BLaER1 (cell line): ENCODE measurements around the gene SEMA7A.
"Not testable (repeated sequence)": the region's sequence is repeated elsewhere in the genome, so short reads cannot be mapped to it uniquely, and the experiment has no call there.

Experiments
- H3K27ac ChIP-seq: shearing (Covaris generic); formaldehyde crosslinking; 2 replicates; pipeline ENCODE4 v1.8.1; 2022
- H3K27me3 ChIP-seq: shearing (Covaris generic); formaldehyde crosslinking; 2 replicates; pipeline ENCODE4 v1.8.1; 2022
- H3K36me3 ChIP-seq: shearing (Covaris generic); formaldehyde crosslinking; 2 replicates; pipeline ENCODE4 v1.8.1; 2022
- H3K4me1 ChIP-seq: shearing (Covaris generic); formaldehyde crosslinking; 2 replicates; pipeline ENCODE4 v1.8.1; 2022
- H3K4me2 ChIP-seq: shearing (Covaris generic); formaldehyde crosslinking; 2 replicates; pipeline ENCODE4 v1.8.1; 2022
- H3K4me3 ChIP-seq: shearing (Covaris generic); formaldehyde crosslinking; 2 replicates; pipeline ENCODE4 v1.8.1; 2022
- H3K9ac ChIP-seq: shearing (Covaris generic); formaldehyde crosslinking; 2 replicates; pipeline ENCODE4 v1.8.1; 2022
- H3K9me3 ChIP-seq: shearing (Covaris generic); formaldehyde crosslinking; 2 replicates; pipeline ENCODE4 v1.8.1; 2022
- H4K20me1 ChIP-seq: shearing (Covaris generic); formaldehyde crosslinking; 2 replicates; pipeline ENCODE4 v1.8.1; 2022
- Cebpa-rat ChIP-seq: shearing (Covaris generic); IDR thresholded peaks from 2 replicates; pipeline ENCODE4 v1.8.1; 2022

Gene SEMA7A

GRCh38 chr15:74433592-74434262, at the start of gene SEMA7A:
Gene SEMA7A (minus strand): TSS chr15:74433958. CDS start chr15:74433918, 40 bp downstream.
- H3K27me3 ChIP-seq, result peaks cover 34% of the 10 kb centered on the region
- H3K4me2 ChIP-seq, result peak within 1 kb of the TSS; percentile 99
- peak within 1 kb of the TSS; percentile 76 for H3K9ac ChIP-seq
- peaks cover 74% of the 10 kb centered on the region for H3K4me1 ChIP-seq
- H3K36me3 ChIP-seq, result no peaks in the 10 kb centered on the region
- H3K4me3 ChIP-seq, result peak within 1 kb of the TSS; percentile 78
- H4K20me1 ChIP-seq, result peaks cover 29% of the 10 kb centered on the region
- no peaks in the 10 kb centered on the region for H3K9me3 ChIP-seq
- H3K27ac ChIP-seq, result peak within 1 kb of the TSS; percentile 75
- no peak for TF ChIP-seq Cebpa-rat

GRCh38 chr15:74482661-74483060, 48.9 kb upstream of the SEMA7A start:
- Histone ChIP-seq H3K9ac (no peak overlapping the region), H3K27ac (no peak overlapping the region), H3K4me1 (no peaks in the 10 kb centered on the region), H3K9me3 (no peaks in the 10 kb centered on the region), H3K4me2 (no peak overlapping the region), H4K20me1 (no peaks in the 10 kb centered on the region), H3K36me3 (peaks cover 25% of the 10 kb centered on the region; the same call in 1 of the 2 replicates), H3K4me3 (no peak overlapping the region), H3K27me3 (no peaks in the 10 kb centered on the region)
- TF ChIP-seq Cebpa-rat, result no peak

- H3K9me3 ChIP-seq, H3K4me3 ChIP-seq, H3K4me2 ChIP-seq, H3K4me1 ChIP-seq, H3K27ac ChIP-seq, H4K20me1 ChIP-seq, H3K27me3 ChIP-seq, H3K9ac ChIP-seq: not testable (repeated sequence)
- H3K36me3 ChIP-seq, result peaks cover 28% of the 10 kb centered on the region; the same call in 1 of the 2 replicates
Observed at GRCh38 chr15:74480364-74480763, 46.6 kb upstream of the SEMA7A start.

DNA sequence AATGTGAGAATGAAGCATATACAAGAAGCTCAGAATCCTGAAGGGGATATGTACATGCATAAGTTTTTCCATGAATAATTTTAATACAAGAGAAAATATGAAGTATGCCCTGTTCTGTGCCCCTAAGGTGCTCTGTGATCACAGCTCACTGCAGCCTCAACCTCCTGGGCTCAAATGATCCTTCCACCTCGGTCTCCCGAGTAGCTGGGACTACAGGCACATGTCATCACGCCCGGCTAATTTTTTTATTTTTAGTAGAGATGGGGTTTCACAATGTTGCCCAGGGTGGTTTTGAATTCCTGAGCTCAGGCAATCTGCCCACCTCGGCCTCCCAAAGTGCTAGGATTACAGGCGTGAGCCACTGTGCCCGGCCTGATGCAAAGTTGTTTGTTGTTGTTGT, 37.9 kb upstream of the SEMA7A start:
- H4K20me1 ChIP-seq, H3K4me3 ChIP-seq, H3K27me3 ChIP-seq: not testable (repeated sequence)

GRCh38 chr15:74470631-74471395, 37.1 kb upstream of the SEMA7A start:
- Histone ChIP-seq H3K4me2 (no peak overlapping the region), H3K36me3 (peaks cover 74% of the 10 kb centered on the region), H3K27ac (no peak overlapping the region), H3K27me3 (no peaks in the 10 kb centered on the region), H4K20me1 (no peaks in the 10 kb centered on the region), H3K9ac (no peak overlapping the region), H3K4me3 (no peak overlapping the region), H3K4me1 (no peaks in the 10 kb centered on the region), H3K9me3 (no peaks in the 10 kb centered on the region)
- TF ChIP-seq Cebpa-rat, result no peak

More for the DNA sequence above, 37.9 kb upstream of the SEMA7A start:
- H3K36me3 ChIP-seq, result peaks cover 69% of the 10 kb centered on the region
- not testable (repeated sequence) for H3K4me1 ChIP-seq, H3K4me2 ChIP-seq, H3K9ac ChIP-seq, H3K27ac ChIP-seq, H3K9me3 ChIP-seq

DNA sequence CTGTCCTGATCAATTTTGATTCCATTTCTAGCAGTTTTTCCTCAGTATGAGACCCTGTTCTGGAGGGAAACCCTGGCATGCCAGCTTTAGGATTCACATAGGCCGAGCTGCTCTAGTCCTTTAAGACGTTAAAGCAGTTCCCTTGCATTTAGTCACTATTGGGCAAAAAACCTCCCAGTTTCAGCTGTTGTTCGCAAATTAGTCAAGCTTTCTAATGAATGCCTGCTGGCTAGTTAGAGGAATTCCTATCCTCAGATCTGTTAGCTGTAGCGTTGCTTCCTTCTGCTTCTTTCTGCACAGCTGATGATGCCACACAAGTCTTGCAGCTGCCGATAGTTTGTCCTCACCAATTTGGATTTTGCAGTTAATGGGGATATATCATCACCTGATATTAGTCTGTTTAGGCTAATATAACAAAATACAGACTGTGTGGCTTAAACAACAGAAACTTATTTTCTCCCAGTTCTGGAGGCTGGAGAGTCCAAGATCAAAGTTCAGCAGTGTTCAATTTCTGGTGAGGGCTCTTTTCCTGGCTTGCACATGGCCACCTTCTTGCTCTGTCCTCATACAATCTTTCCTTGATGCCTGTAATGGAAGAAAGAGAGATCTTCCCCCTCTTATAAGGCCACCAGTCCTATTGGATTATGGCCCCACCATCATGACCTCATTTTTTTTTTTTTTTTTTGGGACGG, 34.7 kb upstream of the SEMA7A start:
- TF ChIP-seq Cebpa-rat, result no peak
- no peak overlapping the region for H3K4me3 ChIP-seq
- H3K27me3 ChIP-seq, result no peaks in the 10 kb centered on the region
- no peak overlapping the region for H3K9ac ChIP-seq
- peaks cover 62% of the 10 kb centered on the region for H3K36me3 ChIP-seq
- H3K27ac ChIP-seq, result no peak overlapping the region
- no peak overlapping the region for H3K4me2 ChIP-seq
- no peaks in the 10 kb centered on the region for H3K9me3 ChIP-seq
- H4K20me1 ChIP-seq, result no peaks in the 10 kb centered on the region
- H3K4me1 ChIP-seq, result peaks cover 10% of the 10 kb centered on the region

DNA sequence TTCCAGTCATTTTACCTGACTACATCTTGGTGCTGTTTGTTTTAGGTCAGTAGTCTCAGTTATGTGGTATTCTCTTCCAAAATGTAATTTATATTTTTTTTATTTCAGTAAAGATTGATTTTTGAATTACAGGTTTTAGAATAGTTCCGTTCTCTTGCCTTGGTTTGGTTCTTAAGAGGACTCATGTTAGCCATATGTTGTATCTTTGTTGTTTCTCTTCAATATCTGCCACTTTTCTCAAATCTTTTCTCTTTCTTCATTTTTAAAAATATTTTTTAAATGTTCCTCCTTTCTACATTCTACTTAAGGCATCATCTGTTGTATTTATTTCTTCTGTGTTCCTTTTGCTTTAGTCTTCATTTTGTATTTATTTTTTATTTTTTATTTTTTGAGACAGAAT, 32.8 kb upstream of the SEMA7A start:
- Histone ChIP-seq H3K27me3 (no peaks in the 10 kb centered on the region), H3K27ac (no peak overlapping the region), H3K9me3 (no peaks in the 10 kb centered on the region), H3K36me3 (peaks cover 43% of the 10 kb centered on the region), H3K4me3 (no peak overlapping the region), H3K9ac (no peak overlapping the region), H3K4me1 (peaks cover 30% of the 10 kb centered on the region), H3K4me2 (no peak overlapping the region), H4K20me1 (no peaks in the 10 kb centered on the region)
- no peak for TF ChIP-seq Cebpa-rat

- Histone ChIP-seq H3K4me3 (no peak overlapping the region), H3K9me3 (no peaks in the 10 kb centered on the region), H3K4me2 (no peak overlapping the region), H3K27ac (no peak overlapping the region), H3K36me3 (peaks cover 32% of the 10 kb centered on the region), H3K27me3 (no peaks in the 10 kb centered on the region), H3K9ac (no peak overlapping the region), H3K4me1 (peaks cover 37% of the 10 kb centered on the region), H4K20me1 (no peaks in the 10 kb centered on the region)
- TF ChIP-seq Cebpa-rat, result no peak
Observed at GRCh38 chr15:74464897-74465296, 31.1 kb upstream of the SEMA7A start.

GRCh38 chr15:74464216-74464615, 30.5 kb upstream of the SEMA7A start:
- Histone ChIP-seq H3K4me1 (peaks cover 40% of the 10 kb centered on the region), H3K4me2 (peak overlapping the region; percentile 17), H3K27me3 (no peaks in the 10 kb centered on the region), H3K4me3 (no peak overlapping the region), H3K9me3 (no peaks in the 10 kb centered on the region), H3K9ac (no peak overlapping the region), H3K27ac (no peak overlapping the region), H3K36me3 (peaks cover 26% of the 10 kb centered on the region), H4K20me1 (no peaks in the 10 kb centered on the region)
- no peak for TF ChIP-seq Cebpa-rat

GRCh38 chr15:74463634-74464033, 29.9 kb upstream of the SEMA7A start:
- H3K9ac ChIP-seq, result no peak overlapping the region
- H3K9me3 ChIP-seq, result no peaks in the 10 kb centered on the region
- TF ChIP-seq Cebpa-rat, result no peak
- H3K27ac ChIP-seq, result no peak overlapping the region
- H3K27me3 ChIP-seq, result no peaks in the 10 kb centered on the region
- H3K4me1 ChIP-seq, result peaks cover 40% of the 10 kb centered on the region
- no peak overlapping the region for H3K4me3 ChIP-seq
- peaks cover 23% of the 10 kb centered on the region; the same call in 1 of the 2 replicates for H3K36me3 ChIP-seq
- peak overlapping the region; percentile 7; the same call in 1 of the 2 replicates for H3K4me2 ChIP-seq
- H4K20me1 ChIP-seq, result no peaks in the 10 kb centered on the region
